Measurements from ENCODE around the gene RAB36. TPM values are rescaled to one million over a fixed set of nuclear protein-coding genes. Genes with fewer than 3 reads are reported as not detected.

The RAB36 gene
- total RNA-seq, 2 experiments from 2014 or later: 0.20 to 0.22 TPM

DNA sequence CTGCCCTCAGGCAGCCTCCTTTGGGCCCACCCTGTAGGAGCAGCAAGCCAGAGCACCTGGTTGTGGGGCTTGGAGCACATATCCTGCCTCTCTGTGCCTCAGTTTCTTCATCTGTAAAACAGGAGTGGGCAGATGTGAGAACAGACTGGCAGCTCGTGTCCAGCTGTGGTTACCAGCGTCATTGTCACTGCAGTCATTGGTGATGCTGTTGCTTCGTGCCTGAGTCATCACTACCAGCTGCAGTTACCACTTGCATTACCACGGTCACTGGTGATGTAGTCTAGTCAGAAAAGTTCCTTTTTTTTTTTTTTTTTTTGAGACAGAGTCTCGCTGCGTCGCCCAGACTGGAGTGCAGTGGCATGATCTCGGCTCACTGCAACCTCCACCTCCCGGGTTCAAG, 23.9 kb upstream of the RAB36 start:
- no peak for DNase-seq
- TF ChIP-seq, protein P1, sequence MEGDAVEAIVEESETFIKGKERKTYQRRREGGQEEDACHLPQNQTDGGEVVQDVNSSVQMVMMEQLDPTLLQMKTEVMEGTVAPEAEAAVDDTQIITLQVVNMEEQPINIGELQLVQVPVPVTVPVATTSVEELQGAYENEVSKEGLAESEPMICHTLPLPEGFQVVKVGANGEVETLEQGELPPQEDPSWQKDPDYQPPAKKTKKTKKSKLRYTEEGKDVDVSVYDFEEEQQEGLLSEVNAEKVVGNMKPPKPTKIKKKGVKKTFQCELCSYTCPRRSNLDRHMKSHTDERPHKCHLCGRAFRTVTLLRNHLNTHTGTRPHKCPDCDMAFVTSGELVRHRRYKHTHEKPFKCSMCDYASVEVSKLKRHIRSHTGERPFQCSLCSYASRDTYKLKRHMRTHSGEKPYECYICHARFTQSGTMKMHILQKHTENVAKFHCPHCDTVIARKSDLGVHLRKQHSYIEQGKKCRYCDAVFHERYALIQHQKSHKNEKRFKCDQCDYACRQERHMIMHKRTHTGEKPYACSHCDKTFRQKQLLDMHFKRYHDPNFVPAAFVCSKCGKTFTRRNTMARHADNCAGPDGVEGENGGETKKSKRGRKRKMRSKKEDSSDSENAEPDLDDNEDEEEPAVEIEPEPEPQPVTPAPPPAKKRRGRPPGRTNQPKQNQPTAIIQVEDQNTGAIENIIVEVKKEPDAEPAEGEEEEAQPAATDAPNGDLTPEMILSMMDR (IDR thresholded peaks at IDR 0.05): no peak
- no peak overlapping the region for H3K27ac Mint-ChIP-seq
- peaks cover 11% of the 10 kb centered on the region for H3K4me1 Mint-ChIP-seq (ENCODE audit: low read depth)
- no peak for ATAC-seq
- intact Hi-C loops (cut with micrococcal nuclease): no loop called here
- CTCF ChIA-PET: interaction anchor here (9.7 kb wide), 1 partner anchor 164 kb away, joined by 106 read pairs; no protein-coding TSS in a partner anchor
- H3K9me3 Mint-ChIP-seq: no peaks in the 10 kb centered on the region
- H3K36me3 Mint-ChIP-seq (ENCODE audit: low read depth): no peaks in the 10 kb centered on the region
- no peak overlapping the region for H3K4me3 Mint-ChIP-seq
- H3K27me3 Mint-ChIP-seq: no peaks in the 10 kb centered on the region
- POLR2A ChIA-PET: interaction anchor here (1.2 kb wide), 1 partner anchor 21 kb away, joined by 3 read pairs; the partner anchor contains the start of gene RSPH14

DNA sequence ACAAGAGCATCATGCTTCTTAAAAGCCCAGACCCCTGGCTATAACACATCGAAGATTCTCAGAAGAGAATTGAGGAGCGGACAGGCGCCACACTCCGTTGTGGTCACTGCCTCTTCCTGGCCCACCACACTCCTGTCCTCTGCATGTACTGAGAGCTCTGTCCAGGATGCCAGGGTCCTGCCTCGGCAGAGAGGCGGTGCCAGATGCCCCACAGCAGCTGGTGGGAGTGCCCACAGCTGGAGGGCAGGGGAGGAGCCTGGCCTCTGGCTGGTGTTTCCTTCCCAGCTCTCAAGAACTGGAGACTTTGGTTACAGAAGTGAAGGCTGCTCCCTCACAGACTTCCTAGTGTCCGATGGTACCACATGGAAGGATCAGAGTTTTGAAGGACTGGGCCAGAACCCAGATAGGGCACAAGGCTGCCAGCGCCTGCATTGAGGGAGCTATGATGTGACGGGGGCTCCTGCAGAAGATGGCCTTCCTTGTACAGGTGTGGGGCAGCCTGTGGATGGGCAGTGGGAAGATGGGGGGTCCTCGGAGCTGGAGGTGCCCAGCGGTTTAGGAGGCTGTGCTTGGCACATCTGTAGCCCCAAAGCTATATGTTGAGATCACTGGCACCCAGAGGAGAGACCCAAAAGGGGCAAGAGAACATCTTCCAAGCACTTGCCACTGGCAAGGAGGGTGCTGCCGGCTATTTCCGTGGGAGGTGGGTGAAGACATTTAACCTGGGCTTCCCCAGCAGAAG, 22.9 kb upstream of the RAB36 start:
- no peak overlapping the region for H3K27ac Mint-ChIP-seq
- H3K9me3 Mint-ChIP-seq: no peaks in the 10 kb centered on the region
- intact Hi-C loops (cut with micrococcal nuclease): no loop called here
- TF ChIP-seq, protein P1 (IDR thresholded peaks at IDR 0.05): no peak
- ChIA-PET CTCF (interaction anchor here (1.1 to 9.7 kb wide), 2 partner anchors 9 to 165 kb away, joined by 3 to 106 read pairs; no protein-coding TSS in a partner anchor), POLR2A (no interaction called here)
- no peaks in the 10 kb centered on the region for H3K36me3 Mint-ChIP-seq (ENCODE audit: low read depth)
- H3K4me3 Mint-ChIP-seq: no peak overlapping the region
- H3K27me3 Mint-ChIP-seq: no peaks in the 10 kb centered on the region
- H3K4me1 Mint-ChIP-seq (ENCODE audit: low read depth): peaks cover 11% of the 10 kb centered on the region
- ATAC-seq (no peak), DNase-seq (no peak)

DNA sequence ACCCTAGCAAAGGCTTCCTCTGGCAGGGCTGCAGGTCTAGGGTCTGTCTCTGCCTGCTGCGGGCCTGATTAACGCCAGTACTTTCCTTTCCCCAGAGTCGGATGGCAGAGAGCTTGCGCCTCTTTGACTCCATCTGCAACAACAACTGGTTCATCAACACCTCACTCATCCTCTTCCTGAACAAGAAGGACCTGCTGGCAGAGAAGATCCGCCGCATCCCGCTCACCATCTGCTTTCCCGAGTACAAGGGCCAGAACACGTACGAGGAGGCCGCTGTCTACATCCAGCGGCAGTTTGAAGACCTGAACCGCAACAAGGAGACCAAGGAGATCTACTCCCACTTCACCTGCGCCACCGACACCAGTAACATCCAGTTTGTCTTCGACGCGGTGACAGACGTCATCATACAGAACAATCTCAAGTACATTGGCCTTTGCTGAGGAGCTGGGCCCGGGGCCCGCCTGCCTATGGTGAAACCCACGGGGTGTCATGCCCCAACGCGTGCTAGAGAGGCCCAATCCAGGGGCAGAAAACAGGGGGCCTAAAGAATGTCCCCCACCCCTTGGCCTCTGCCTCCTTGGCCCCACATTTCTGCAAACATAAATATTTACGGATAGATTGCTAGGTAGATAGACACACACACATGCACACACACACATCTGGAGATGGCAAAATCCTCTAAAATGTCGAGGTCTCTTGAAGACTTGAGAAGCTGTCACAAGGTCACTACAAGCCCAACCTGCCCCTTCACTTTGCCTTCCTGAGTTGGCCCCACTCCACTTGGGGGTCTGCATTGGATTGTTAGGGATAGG, 22.1 kb upstream of the RAB36 start:
- intact Hi-C loops (cut with micrococcal nuclease): no loop called here
- no peak for DNase-seq
- ATAC-seq: no peak
- Mint-ChIP-seq H3K4me1 (ENCODE audit: low read depth) (peaks cover 11% of the 10 kb centered on the region), H3K4me3 (no peak overlapping the region), H3K27me3 (no peaks in the 10 kb centered on the region), H3K9me3 (no peaks in the 10 kb centered on the region), H3K27ac (no peak overlapping the region), H3K36me3 (ENCODE audit: low read depth) (no peaks in the 10 kb centered on the region)
- ChIA-PET POLR2A (no interaction called here), CTCF (interaction anchor here (1.1 to 9.7 kb wide), 2 partner anchors 9 to 166 kb away, joined by 3 to 106 read pairs; no protein-coding TSS in a partner anchor)
- TF ChIP-seq, protein P1 (IDR thresholded peaks at IDR 0.05): no peak

DNA sequence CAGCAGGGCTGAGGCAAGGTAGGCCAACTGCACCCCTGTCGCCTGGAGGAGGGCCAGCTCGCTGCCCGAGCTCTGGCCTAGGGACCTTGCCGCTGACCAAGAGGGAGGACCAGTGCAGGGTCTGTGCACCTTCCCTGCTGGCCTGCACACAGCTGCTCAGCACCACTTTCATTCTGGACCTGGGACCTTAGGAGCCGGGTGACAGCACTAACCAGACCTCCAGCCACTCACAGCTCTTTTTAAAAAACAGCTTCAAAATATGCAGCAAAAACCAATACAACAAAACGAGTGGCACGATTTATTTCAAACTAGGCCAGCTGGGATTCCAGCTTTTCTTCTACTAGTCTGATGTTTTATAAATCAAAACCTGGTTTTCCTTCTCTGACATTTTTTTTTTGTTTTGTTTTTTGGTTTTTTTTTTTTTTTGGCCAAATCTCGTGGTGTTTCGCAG, 21.4 kb upstream of the RAB36 start:
- Mint-ChIP-seq H3K4me1 (ENCODE audit: low read depth) (peaks cover 11% of the 10 kb centered on the region), H3K27ac (no peak overlapping the region), H3K9me3 (no peaks in the 10 kb centered on the region), H3K36me3 (ENCODE audit: low read depth) (no peaks in the 10 kb centered on the region), H3K27me3 (no peaks in the 10 kb centered on the region), H3K4me3 (no peak overlapping the region)
- no peak for DNase-seq
- no peak for ATAC-seq
- intact Hi-C loops (cut with micrococcal nuclease): no loop called here
- CTCF ChIA-PET: interaction anchor here (9.7 kb wide), 1 partner anchor 166 kb away, joined by 106 read pairs; no protein-coding TSS in a partner anchor
- TF ChIP-seq, protein P1 (IDR thresholded peaks at IDR 0.05): no peak
- POLR2A ChIA-PET: no interaction called here

All from activated CD8-positive, alpha-beta T cell treated with anti-CD3 and anti-CD28 coated beads for 36 hours (primary cell).